IMR-90 (cell line): ENCODE data around the gene ETDA.

Experiments used
- CEBPB ChIP-seq: IDR thresholded peaks from 2 replicates; pipeline ENCODE4 v1.6.1; 2012; ENCODE audit warnings: low read depth, low read length, improper control_type of control experiment
- CTCF ChIP-seq: conservative IDR thresholded peaks from 2 replicates; pipeline ENCODE4 v1.5.1; 2012; ENCODE audit warnings: mild to moderate bottlenecking, low read depth, low read length, improper control_type of control experiment
- MAFK ChIP-seq: IDR thresholded peaks from 2 replicates; pipeline ENCODE4 v1.6.1; 2012; ENCODE audit warnings: low read depth, low read length, improper control_type of control experiment
- MAZ ChIP-seq: IDR thresholded peaks from 2 replicates; pipeline ENCODE4 v1.6.1; 2012; ENCODE audit warnings: low read depth, mild to moderate bottlenecking, low read length, improper control_type of control experiment, moderate library complexity, borderline replicate concordance
- POLR2A ChIP-seq: IDR thresholded peaks from 2 replicates; pipeline ENCODE4 v1.6.1; 2012; ENCODE audit warnings: mild to moderate bottlenecking, low read depth, low read length
- RAD21 ChIP-seq: IDR thresholded peaks from 2 replicates; pipeline ENCODE4 v1.6.1; 2012; ENCODE audit warnings: low read length, improper control_type of control experiment
- RFX5 ChIP-seq: IDR thresholded peaks from 2 replicates; pipeline ENCODE4 v1.8.0; 2012; ENCODE audit warnings: low read depth, mild to moderate bottlenecking, low read length, moderate library complexity
- SMC3 ChIP-seq: fragments of 150-350 bp; IDR thresholded peaks from 2 replicates; pipeline ENCODE4 v1.6.1; 2016; ENCODE audit warnings: low read depth, mild to moderate bottlenecking, antibody characterized with exemption, low read length, moderate library complexity

GRCh38 chrX:135256923-135257322, 5.1 kb downstream of the ETDA start:
- no peak for TF ChIP-seq CTCF
- TF ChIP-seq MAZ, result no peak
- no peak for TF ChIP-seq RAD21
- no peak for TF ChIP-seq SMC3
- no peak for TF ChIP-seq POLR2A
- TF ChIP-seq CEBPB, result no peak
- TF ChIP-seq MAFK, result no peak
- TF ChIP-seq RFX5, result no peak
